Activated CD4-positive, CD25-positive, alpha-beta regulatory T cell treated with anti-CD3 and anti-CD28 coated beads, Interleukin-2, amount 50 U/mL, for 72 hours (primary cell): Measurements from ENCODE around the gene RPS8.
"Not testable (repeated sequence)": the region's sequence is repeated elsewhere in the genome, so short reads cannot be mapped to it uniquely, and the experiment has no call there.

Experiments used
- DNase-seq: peaks from one replicate; pipeline ENCODE4 v3.0.0; 2021

Gene RPS8

DNA sequence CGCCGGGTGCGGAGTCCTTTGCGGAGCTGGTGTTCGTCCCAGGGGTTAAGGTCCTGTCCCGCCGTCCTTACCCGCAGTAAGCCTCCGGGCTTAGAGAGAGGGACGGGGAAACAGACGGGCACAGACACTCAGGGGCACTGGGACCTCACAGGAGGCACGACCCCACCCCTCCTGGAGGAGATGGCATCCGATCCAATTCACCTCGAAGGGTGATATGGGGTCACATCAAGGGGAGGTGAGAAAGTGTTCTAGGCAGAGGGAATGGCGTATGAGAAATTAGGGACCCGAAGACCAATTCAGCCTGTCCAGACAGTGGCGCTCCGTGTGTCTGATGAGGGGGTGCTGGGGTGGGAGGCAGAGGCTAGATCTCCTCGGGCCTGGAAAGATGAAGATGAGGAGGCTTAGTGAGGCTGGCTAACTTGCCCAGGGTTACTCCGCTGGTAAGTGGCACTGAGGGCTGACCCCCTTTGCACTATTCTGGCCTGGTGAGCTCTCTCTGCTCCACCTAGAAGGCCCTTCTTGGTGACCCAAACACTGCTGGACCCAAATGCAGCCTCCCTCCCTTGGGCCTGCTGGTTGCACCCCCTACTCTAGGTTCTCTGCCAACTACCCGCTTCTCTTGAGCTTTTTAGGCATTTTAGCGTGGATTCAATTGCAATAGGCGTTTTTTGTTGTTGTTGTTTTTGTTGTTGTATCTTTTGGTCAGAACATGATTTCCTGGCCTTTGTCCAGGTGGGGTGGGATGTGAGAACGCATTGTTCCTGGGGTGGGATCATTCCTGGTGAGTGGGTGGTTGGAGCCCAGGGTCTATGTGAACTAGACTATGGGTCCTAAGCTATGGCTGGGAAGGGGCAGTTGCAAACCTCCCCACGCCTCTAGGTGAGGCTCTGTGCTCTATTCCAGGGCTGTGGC, 45.2 kb downstream of the RPS8 start:
- DNase-seq: no peak

GRCh38 chr1:44821240-44821715, 45.9 kb downstream of the RPS8 start:
- no peak for DNase-seq

DNA sequence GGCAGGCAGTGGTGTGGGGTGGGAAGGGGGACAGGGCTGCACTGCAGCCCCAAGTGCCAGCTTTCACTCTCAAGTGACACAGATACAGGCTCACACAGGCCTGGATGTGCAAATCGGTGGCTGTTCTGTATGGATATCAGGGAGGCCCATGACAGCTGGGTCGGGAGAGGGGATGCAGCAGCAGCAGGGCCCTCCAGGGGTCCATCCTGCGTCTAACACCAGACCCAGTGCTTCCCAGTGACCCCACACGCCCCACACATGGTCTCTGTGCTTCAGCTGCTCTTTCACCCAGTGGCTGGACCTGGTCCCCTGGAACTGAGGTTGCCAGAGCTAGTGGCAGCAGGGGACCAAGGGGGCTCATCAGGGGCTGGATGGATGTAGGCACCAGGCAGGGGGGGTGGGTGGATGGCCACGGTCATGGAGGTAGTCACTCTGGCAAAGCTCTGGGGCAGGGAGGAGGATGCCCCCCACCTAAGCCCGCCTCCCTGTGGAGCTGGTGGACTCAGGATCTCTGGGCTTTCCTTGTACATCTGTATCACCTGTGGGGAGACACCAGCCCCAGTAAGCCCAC, 46.9 kb downstream of the RPS8 start:
- DNase-seq: no peak

- DNase-seq: no peak
Observed at GRCh38 chr1:44822981-44823451, 47.7 kb downstream of the RPS8 start.

GRCh38 chr1:44824392-44824791, 49.1 kb downstream of the RPS8 start:
- DNase-seq: not testable (repeated sequence)

DNA sequence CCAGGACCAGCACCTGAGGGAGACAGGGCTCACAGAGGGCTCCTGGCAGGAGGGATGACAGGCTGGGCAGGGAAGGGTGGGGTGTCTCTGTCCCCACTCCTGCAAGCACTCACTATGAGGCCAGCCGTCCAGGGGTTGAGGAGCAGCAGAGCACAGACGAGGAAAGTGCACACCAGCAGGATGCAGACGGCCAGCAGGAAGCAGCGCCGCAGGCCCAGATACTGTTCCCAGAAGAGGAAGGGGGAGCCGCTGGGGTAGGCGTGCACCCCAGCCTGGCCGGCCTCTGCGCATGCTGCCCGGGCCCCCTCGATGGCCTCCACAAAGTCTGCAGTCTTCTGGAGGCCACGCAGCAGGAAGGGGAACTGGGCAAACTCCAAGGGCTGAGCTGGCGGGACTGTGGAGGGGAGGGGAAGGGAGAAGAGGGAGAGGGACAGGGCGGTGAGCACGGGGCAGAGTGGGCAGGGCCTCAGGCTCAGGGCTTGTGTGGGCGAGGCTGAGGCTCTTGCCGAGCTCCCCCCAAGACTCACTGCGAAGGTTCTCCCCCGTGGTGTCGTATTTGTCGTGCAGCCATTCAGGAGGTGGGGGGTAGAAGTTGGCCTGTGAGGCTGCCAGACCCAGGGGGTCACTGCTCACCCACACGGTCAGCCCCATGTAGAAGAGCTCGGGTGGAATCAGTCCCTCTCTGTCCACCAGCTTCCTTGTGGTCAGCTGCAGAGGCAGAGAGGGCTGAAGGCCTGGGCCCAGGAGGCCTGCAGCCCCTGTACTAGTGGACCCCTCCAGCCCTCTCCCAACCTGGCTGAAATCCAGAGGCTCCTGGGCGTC, 51.2 kb downstream of the RPS8 start:
- no peak for DNase-seq

DNA sequence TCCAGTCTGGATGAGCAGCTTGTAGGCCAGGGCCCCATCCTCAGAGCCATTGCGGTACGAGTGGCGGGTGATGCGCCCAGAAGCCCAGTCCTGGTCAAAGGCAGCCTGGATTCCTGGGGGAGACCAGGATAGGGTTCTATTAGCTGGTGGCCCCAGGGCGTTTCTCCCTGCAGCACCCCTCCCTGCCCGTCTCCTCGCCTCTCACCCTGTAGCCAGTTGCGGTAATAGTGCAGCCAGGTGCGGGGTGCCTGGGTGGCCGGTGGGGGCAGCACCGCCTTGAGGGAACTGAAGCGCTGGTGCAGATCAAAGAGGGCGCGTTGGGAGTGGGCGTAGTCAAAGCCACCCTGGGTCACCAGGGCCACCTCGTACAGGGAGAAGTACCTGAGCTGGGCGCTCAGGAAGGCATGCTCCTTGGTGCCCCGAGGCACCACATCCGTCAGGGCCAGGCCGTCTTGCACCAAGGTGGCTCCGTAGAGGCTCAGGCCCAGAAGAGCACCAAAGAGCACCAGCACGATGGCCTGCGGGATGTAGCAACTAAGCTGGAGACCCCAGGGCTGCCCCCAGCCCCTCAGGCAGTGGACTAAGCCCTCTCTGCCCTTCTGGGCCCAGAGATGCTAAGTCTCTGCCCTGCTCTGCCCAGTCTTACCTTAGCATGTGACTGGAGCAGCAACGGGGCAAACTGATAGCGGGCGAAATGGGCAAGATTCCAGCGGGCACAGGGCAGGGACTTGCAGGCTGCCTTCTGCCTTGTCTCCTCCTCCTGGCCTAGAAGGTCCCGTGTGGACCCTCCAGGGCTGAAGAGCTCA, 52.1 kb downstream of the RPS8 start:
- no peak for DNase-seq

DNA sequence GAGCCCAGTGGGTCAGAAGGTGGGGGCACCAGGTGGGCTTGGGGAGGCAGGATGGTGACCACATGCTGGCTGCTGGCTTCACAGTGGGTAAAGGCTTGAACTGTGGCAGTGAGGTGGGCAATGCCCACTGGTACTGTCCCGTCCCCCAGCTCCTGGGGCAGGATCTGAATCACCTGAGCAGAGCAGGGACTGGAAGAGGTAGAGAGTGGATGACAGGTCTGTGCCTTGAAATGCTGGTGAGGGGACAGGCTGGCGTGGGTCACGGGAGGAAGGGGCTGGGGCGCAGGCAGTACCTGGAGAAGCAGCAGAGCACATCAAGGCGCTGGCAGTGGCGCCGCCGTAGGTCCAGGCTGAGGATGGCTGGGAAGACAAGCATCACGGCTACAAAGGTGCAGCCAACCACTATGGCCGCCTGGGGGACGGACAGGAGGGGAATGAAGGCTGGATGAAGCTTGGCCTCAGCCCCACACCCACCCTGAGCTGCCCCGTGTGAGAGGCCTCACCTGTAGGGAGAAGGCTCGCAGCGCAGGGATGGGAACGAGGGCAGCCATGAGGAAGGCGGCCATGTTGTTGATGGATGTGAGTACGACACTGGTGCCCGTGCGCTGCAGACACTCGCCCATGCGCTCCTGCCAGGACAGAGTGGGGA, 52.8 kb downstream of the RPS8 start:
- no peak for DNase-seq
